ENCODE measurements around the gene MVD.

The MVD gene

DNA sequence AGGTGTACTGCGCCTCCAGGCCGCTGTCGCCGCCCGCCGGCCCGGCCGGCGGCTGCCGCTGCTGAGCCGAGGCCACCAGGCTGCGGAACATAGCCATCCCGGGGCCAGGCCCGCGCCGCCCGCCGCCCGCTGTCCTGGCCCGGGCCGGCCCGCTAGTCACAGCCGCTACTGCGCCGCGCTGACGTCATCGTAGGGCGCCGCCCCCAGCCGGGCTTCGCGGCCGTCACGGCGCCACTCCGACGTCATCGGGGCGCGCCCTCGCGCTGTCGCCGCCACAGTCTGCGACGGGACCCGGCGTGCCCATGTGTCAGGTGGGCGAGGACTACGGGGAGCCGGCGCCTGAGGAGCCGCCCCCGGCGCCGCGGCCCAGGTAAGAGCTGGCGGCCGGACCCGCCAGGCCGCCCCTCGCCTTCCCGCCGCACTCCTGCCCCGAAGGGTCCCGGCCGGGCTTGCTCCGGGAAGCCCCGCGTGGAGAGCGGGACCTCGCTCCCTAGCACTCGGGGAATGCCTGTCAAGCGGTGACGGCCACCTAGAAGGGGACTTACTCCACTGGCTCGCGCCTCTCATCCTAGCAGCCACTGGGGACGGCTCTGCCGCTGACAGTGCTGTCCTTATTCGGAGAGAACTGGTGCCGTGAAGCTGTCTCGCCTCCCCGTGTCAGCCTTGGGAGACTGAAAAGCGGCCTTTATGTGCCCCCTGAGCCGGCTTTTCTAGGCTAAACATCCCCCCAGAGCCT is 43.5 kb upstream of the MVD start, which contains the start of the genes CTU2 and RNF166:
TSS of gene CTU2 (plus strand) at position 275 of the 736 bp plus-strand sequence. CDS start at position 303, 28 bp downstream.
TSS of gene RNF166 (minus strand) at position 180 of the 736 bp plus-strand sequence. CDS start at position 97, 83 bp downstream.
- H3K4me3 ChIP-seq (ENCODE audit: low read depth, low read length) = peak within 1 kb of the TSS; percentile 96
- ChIA-PET POLR2A (interaction anchor here (1.0 to 1.1 kb wide), 2 partner anchors 66 to 97 kb away, joined by 3 to 4 read pairs; no protein-coding TSS in a partner anchor), CTCF (interaction anchor here (1.2 to 5.0 kb wide), 3 partner anchors 18 to 37 kb away, joined by 3 to 25 read pairs (median 4); no protein-coding TSS in a partner anchor)
- TF ChIP-seq, protein P1, sequence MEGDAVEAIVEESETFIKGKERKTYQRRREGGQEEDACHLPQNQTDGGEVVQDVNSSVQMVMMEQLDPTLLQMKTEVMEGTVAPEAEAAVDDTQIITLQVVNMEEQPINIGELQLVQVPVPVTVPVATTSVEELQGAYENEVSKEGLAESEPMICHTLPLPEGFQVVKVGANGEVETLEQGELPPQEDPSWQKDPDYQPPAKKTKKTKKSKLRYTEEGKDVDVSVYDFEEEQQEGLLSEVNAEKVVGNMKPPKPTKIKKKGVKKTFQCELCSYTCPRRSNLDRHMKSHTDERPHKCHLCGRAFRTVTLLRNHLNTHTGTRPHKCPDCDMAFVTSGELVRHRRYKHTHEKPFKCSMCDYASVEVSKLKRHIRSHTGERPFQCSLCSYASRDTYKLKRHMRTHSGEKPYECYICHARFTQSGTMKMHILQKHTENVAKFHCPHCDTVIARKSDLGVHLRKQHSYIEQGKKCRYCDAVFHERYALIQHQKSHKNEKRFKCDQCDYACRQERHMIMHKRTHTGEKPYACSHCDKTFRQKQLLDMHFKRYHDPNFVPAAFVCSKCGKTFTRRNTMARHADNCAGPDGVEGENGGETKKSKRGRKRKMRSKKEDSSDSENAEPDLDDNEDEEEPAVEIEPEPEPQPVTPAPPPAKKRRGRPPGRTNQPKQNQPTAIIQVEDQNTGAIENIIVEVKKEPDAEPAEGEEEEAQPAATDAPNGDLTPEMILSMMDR (IDR thresholded peaks at IDR 0.05; ENCODE audit: insufficient read depth, low read length, missing control alignments) = no peak
- DNase-seq (ENCODE audit: low read depth, low spot score) = peak; percentile 14

DNA sequence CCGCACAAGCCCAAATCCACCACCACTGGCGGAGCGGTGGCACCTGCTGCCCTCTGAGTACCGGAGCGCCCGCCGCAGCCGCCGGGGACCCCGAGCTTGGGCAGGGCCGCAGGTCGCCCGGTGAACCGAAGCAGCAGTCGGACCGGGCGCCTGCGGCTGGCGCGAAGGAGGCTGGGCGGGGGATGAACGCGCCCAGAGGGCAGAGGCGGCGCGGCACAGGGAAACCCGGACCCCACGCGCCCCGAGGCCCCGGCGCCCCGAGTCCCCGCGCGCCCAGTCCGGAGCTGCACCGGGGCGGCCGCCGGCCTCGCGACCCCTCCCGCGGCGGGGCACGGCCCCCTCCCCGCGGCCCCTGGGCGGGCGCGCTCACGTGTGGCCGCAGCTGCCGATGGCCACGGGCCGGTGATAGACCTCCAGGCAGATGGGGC is 42.9 kb upstream of the MVD start:
- ChIA-PET POLR2A (interaction anchor here (1.1 kb wide), 1 partner anchor 43 kb away, joined by 3 read pairs; the partner anchor contains the start of gene MVD), CTCF (interaction anchor here (1.0 to 1.2 kb wide), 2 partner anchors 10 to 32 kb away, joined by 3 to 4 read pairs; no protein-coding TSS in a partner anchor)
- TF ChIP-seq, protein P1 (IDR thresholded peaks at IDR 0.05; ENCODE audit: insufficient read depth, low read length, missing control alignments) = no peak
- peak overlapping the region; percentile 96 for H3K4me3 ChIP-seq (ENCODE audit: low read depth, low read length)
- DNase-seq (ENCODE audit: low read depth, low spot score) = no peak

DNA sequence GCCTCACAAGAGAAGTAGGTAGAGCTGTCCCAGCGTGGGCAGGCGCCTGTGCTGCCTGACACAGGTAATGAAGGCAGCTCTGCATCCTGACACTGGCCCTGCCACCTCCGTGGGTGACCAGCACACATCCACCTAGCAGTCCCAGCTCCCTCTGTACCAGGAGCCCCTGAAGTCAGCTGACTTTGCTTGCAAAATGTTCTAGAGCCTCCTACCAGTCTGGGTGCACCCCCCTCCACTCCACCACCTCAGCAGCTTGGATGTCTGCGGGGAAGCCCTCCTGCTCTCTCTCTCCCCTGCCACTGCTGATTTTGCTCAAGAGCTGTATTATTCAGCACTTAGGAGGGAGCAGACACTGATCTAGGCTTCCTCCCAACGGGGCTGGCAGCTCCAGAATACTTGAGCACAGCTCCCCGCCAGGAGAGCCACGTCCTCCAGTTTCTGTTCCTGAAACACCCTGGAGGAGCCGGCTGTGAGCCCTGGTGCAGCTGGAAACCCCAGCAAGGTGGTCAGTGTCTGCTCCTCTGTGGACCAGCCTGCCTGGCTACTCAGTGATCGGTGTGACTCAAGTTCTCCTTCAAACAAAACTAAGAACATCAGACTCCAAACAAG is 42.3 kb upstream of the MVD start:
- peak overlapping the region; percentile 96 for H3K4me3 ChIP-seq (ENCODE audit: low read depth, low read length)
- TF ChIP-seq, protein P1 (IDR thresholded peaks at IDR 0.05; ENCODE audit: insufficient read depth, low read length, missing control alignments) = no peak
- POLR2A ChIA-PET = interaction anchor here (1.1 kb wide), 1 partner anchor 42 kb away, joined by 3 read pairs; the partner anchor contains the start of gene MVD
- DNase-seq (ENCODE audit: low read depth, low spot score) = no peak
- CTCF ChIA-PET = interaction anchor here (0.9 to 1.6 kb wide), 4 partner anchors 9 to 463 kb away, joined by 3 to 4 read pairs (median 3); no protein-coding TSS in a partner anchor

DNA sequence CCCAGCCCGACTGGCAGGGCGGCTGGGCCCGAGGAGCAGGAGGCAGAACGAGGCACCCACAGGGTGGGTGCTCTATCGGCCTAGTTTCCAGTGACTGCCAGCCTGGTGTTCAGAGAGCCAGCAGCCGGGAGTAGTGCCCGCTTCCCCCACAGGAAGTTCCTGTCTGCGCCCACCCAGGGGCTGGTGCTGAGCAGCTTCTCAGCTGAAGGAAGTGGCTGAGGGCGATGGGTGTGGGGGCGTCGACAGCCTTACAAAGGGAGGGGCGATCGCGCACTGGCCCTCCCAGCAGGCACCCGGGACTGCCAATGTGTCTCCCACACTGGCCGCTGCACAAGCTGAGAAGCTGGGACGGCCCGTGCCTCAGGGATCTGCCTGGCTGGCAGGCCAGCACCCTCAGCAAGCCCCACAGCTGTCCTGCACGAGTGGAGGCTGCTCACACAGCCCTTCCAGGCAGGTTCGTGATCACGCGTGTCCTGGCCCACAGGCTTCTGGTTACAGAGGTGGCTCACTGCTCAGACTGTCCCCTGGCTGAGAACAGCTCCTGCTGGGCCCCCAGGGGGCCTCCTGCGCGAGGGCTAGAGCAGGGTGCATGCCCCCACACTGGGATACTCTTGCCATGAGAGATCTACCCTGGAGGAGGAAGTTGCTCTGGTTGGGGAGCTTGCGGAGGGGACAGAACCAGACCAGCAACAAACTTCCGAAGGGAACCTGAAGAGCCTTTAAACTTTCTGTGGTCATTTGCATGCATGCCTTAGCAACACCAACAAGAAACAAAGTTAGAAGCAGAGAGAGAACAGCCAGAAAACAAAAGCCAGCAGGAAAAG is 40.8 kb upstream of the MVD start:
- TF ChIP-seq, protein P1 (IDR thresholded peaks at IDR 0.05; ENCODE audit: insufficient read depth, low read length, missing control alignments) = no peak
- no peak for DNase-seq (ENCODE audit: low read depth, low spot score)
- ChIA-PET CTCF (interaction anchor here (1.5 to 1.6 kb wide), 2 partner anchors 19 to 34 kb away, joined by 3 to 6 read pairs; no protein-coding TSS in a partner anchor), POLR2A (interaction anchor here (1.0 kb wide), 1 partner anchor 15 kb away, joined by 3 read pairs; no protein-coding TSS in a partner anchor)
- no peak overlapping the region for H3K4me3 ChIP-seq (ENCODE audit: low read depth, low read length)

DNA sequence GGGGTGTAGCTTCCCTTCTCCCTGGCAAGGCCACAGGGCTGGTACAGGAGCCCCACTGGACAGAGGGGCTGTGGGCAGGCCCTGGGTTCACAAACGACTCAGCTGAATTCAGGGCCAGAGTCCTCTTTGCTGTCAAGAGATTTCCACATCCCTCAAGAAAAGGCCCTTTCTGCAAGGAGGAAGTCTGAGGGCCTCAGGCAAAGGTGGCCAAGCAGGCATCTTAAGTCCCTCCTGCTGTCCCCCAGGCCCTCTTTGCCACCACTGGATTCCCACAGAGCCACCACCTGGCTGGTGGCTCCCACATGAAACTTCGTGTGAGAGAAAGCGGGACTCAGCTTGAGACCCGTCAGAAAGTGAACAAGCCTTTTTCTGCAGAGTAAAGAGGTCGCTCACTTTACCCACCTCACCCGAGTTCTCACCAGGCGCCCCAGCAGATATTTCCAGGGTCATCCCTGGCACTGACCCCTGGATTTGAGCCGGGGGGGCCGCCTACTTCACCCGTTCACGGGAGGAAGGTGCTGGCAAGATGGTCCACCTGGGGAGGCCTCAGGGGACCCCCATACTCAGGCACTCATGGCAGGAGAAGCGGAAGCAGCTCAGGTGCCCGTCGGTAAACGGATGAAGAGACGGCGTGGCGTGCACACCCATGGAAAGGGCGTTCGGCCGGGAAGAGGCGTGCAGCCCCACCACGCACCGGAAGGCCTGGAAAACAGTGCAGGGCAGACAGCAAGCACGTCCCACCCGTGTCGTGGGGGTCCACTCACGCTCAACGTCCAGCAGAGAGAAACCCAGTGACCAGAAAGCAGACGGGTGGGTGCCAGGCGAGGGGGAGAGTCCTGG is 39.7 kb upstream of the MVD start:
- ChIA-PET CTCF (interaction anchor here (1.5 kb wide), 1 partner anchor 35 kb away, joined by 6 read pairs; no protein-coding TSS in a partner anchor), POLR2A (no interaction called here)
- DNase-seq (ENCODE audit: low read depth, low spot score) = no peak
- H3K4me3 ChIP-seq (ENCODE audit: low read depth, low read length) = no peak overlapping the region
- TF ChIP-seq, protein P1 (IDR thresholded peaks at IDR 0.05; ENCODE audit: insufficient read depth, low read length, missing control alignments) = no peak
